ENCODE data around the gene TEKT2. TPM values are rescaled to one million over a fixed set of nuclear protein-coding genes. Genes with fewer than 3 reads are reported as not detected.
A peak's percentile ranks its signal among the peaks of the same experiment; 100 is the strongest.

TEKT2 gene
- total and polyA plus RNA-seq, 12 donors = 0.18 to 4.0 (median 0.72) TPM; not detected in 4

- Histone ChIP-seq H3K9me3 (replicated peaks in 1 of 3) (no peaks in the 10 kb centered on the region), H3K27me3 (no peaks in the 10 kb centered on the region), H3K4me1 (replicated peaks in 1 of 2) (peaks cover 0 to 16% of the 10 kb centered on the region in 2 donors), H3K27ac (no peak overlapping the region), H3K36me3 (replicated peaks in 1 of 2) (no peaks in the 10 kb centered on the region), H3K4me3 (no peak overlapping the region)
- DNase-seq = no peak
- intact Hi-C loops (cut with DNase I) = loop anchor here (10.0 kb wide), 3 partner anchors 156 to 226 kb away; partner anchors contain the start of gene AGO1 (in 1 of the 2)
- TF ChIP-seq POLR2A (IDR thresholded peaks at IDR 0.05) (no peak), CTCF (IDR thresholded peaks at IDR 0.05) (no peak)
- WGBS, 4 donors = 80 to 89% (median 88%) methylated on average over 6 of the region's 6 CpGs
Measured at GRCh38 chr1:36080801-36081200, 3.1 kb upstream of the TEKT2 start.

GRCh38 chr1:36081926-36082485, 1.9 kb upstream of the TEKT2 start:
- DNase-seq = no peak
- WGBS, 4 donors = 69 to 83% (median 74%) methylated on average over 2 to 3 of the region's 3 CpGs

GRCh38 chr1:36083219-36083618, 675 bp upstream of the TEKT2 start:
- H3K27ac ChIP-seq = no peak overlapping the region
- WGBS, 4 donors = 85 to 89% (median 86%) methylated on average over 13 of the region's 13 CpGs
- intact Hi-C loops (cut with DNase I) = loop anchor here (10.0 kb wide), 3 partner anchors 158 to 228 kb away; partner anchors contain the start of gene AGO1 (in 1 of the 2)
- no peak for DNase-seq
- no peaks in the 10 kb centered on the region for H3K9me3 ChIP-seq (replicated peaks in 1 of 3)
- no peak overlapping the region for H3K4me3 ChIP-seq
- no peaks in the 10 kb centered on the region for H3K36me3 ChIP-seq (replicated peaks in 1 of 2)
- no peak for TF ChIP-seq CTCF (IDR thresholded peaks at IDR 0.05)
- TF ChIP-seq POLR2A (IDR thresholded peaks at IDR 0.05) = no peak
- peaks cover 1 to 12% of the 10 kb centered on the region in 2 donors for H3K4me1 ChIP-seq (replicated peaks in 1 of 2)
- H3K27me3 ChIP-seq = no peaks in the 10 kb centered on the region

More at GRCh38 chr1:36081926-36082485, 1.9 kb upstream of the TEKT2 start:
- Histone ChIP-seq H3K9me3 (replicated peaks in 1 of 3) (no peaks in the 10 kb centered on the region), H3K36me3 (replicated peaks in 1 of 2) (no peaks in the 10 kb centered on the region), H3K4me3 (no peak overlapping the region), H3K27ac (no peak overlapping the region), H3K27me3 (no peaks in the 10 kb centered on the region), H3K4me1 (replicated peaks in 1 of 2) (peaks cover 0 to 15% of the 10 kb centered on the region in 2 donors)
- no peak for TF ChIP-seq POLR2A (IDR thresholded peaks at IDR 0.05)
- no peak for TF ChIP-seq CTCF (IDR thresholded peaks at IDR 0.05)
- intact Hi-C loops (cut with DNase I) = loop anchor here (10.0 kb wide), 3 partner anchors 157 to 227 kb away; partner anchors contain the start of gene AGO1 (in 1 of the 2)

- Histone ChIP-seq H3K27ac (no peak overlapping the region), H3K4me1 (replicated peaks in 1 of 2) (peaks cover 8 to 18% of the 10 kb centered on the region in 2 donors), H3K9me3 (replicated peaks in 1 of 3) (no peaks in the 10 kb centered on the region), H3K27me3 (no peaks in the 10 kb centered on the region), H3K4me3 (peak overlapping the region in 2 of 4 donors; percentile 35 to 70), H3K36me3 (replicated peaks in 1 of 2) (no peaks in the 10 kb centered on the region)
- 46 to 66% (median 59%) methylated on average over 7 to 19 of the region's 19 CpGs for WGBS, 4 donors
- TF ChIP-seq POLR2A (IDR thresholded peaks at IDR 0.05) (no peak), CTCF (IDR thresholded peaks at IDR 0.05) (no peak)
- intact Hi-C loops (cut with DNase I) = loop anchor here (10.0 kb wide), 3 partner anchors 160 to 230 kb away; partner anchors contain the start of gene AGO1 (in 1 of the 2)
- peak in 1 of 7 donors; percentile 28 for DNase-seq
Measured at GRCh38 chr1:36084497-36085115, 712 bp downstream of the TEKT2 start.
